Gastroesophageal sphincter (tissue), 4 donors: ENCODE measurements around the gene GATA6. TPM values are rescaled to one million over a fixed set of nuclear protein-coding genes. Genes with fewer than 3 reads are reported as not detected.

ENCODE experiments used
- ATAC-seq: fragments of 150-250 bp; one replicate; pipeline ENCODE4 v1.9.1; 2016; ENCODE audit warnings: mild to moderate bottlenecking, moderate library complexity
- H3K27ac ChIP-seq, 4 donors: fragments of 200-600 bp; sonication (generic) in 3 of 4; 1 replicate in 3 of 4; 2 replicates in 1 of 4; pipeline ENCODE4 v1.5.1; 2016 to 2019
- H3K27me3 ChIP-seq: fragments of 200-600 bp; sonication (generic); one replicate; pipeline ENCODE4 v1.5.1; 2019
- H3K36me3 ChIP-seq, 2 donors: fragments of 200-600 bp; sonication (generic); one replicate each; pipeline ENCODE4 v1.5.1; 2019; ENCODE audit warnings: control low read depth in 1 of 2
- H3K4me1 ChIP-seq, 3 donors: fragments of 200-600 bp; sonication (generic); 1 replicate in 2 of 3; 2 replicates in 1 of 3; pipeline ENCODE4 v1.5.1; 2016 to 2019; ENCODE audit warnings: control low read depth in 2 of 3
- H3K4me3 ChIP-seq, 2 donors: fragments of 200-600 bp; sonication (generic); one replicate each; pipeline ENCODE4 v1.5.1; 2019; ENCODE audit warnings: mild to moderate bottlenecking in 1 of 2, moderate library complexity in 1 of 2
- H3K9me3 ChIP-seq, 3 donors: fragments of 200-600 bp; sonication (generic); one replicate each; pipeline ENCODE4 v1.5.1; 2017 to 2019; ENCODE audit warnings: control low read depth in 2 of 3
- EP300 ChIP-seq: sonication (generic); formaldehyde crosslinking; IDR thresholded peaks from one replicate; pipeline ENCODE4 v1.6.1; 2017; ENCODE audit warnings: antibody characterized with exemption, mild to moderate bottlenecking
- POLR2A ChIP-seq, 2 donors: fragments of 450-650 bp; IDR thresholded peaks; one replicate each; pipeline ENCODE4 v1.6.1; 2017; ENCODE audit warnings: antibody characterized with exemption in 2 of 2, mild to moderate bottlenecking in 2 of 2, moderate library complexity in 1 of 2
- POLR2AphosphoS5 ChIP-seq: sonication (generic); formaldehyde crosslinking; IDR thresholded peaks from one replicate; pipeline ENCODE4 v1.6.1; 2017; ENCODE audit warnings: antibody characterized with exemption
- WGBS, 2 donors: methylation state at CpG; one replicate each; pipeline ENCODE4 v1.1.5; 2018; ENCODE audit warnings: low coverage in 1 of 2; 5-methylcytosine and 5-hydroxymethylcytosine counted together
- total RNA-seq, 4 donors: library from RNA; depleted of rRNA; stranded (reverse); fragments of >200 nt; gene quantifications; one replicate each; pipeline ENCODE4 v1.1.0, GENCODE V29; 2016
- TF ChIP-seq, protein P1 (sequence below), 4 experiments: fragments of 200-600 bp in 2 of 4; fragments of 450-650 bp in 2 of 4; sonication (generic) in 1 of 4; IDR thresholded peaks; one replicate each; pipeline ENCODE4 v1.5.1; 2017 to 2019; ENCODE audit warnings: antibody characterized with exemption in 4 of 4, mild to moderate bottlenecking in 2 of 4, moderate library complexity in 2 of 4

The GATA6 gene
- total RNA-seq, 4 donors from 2014 or later, result 7.5 to 12.4 (median 9.5) TPM

DNA sequence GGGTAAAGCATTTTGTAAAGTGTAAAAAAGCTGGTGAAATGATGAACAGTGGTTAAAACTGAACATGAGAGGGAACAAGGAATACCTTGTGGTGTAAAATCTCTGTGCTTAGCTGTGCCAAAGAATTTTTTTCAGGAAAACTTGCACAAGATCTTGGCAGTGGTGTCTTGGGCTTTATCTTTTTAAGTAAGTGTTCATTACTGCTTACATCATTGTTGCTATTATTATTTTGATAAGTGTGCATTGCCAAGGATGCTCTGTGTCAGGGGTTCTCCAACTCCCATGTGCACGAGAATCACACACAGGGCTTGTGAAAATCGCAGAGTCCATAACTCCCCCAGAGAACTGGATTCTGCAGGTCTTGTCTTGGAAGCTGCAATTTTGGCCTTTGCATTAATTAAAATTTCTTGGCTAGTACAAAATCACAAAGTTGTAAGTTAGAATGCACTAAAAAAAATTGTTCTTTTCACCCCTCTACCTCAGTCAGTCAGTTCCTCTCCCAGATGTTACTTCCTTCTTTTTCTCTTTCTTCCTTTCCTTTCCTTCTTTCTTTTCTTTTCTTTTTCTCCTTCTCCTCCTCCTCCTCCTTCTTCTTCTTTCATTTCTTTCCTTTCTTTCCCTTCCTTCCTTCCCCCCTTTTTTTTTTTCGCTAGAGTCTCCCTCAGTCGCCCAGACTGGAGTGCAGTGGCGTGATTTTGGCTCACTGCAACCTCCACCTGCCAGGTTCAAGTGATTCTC is 37.8 kb downstream of the GATA6 start:
- no peak overlapping the region for H3K4me3 ChIP-seq
- H3K27ac ChIP-seq, result no peak overlapping the region
- WGBS, 2 donors, result 70 to 86% methylated on average over 1 to 5 of the region's 5 CpGs
- H3K9me3 ChIP-seq, result no peaks in the 10 kb centered on the region
- ATAC-seq, result peak; percentile 76
- no peaks in the 10 kb centered on the region for H3K27me3 ChIP-seq
- H3K36me3 ChIP-seq, result no peaks in the 10 kb centered on the region
- TF ChIP-seq POLR2AphosphoS5 (no peak), POLR2A (IDR thresholded peaks at IDR 0.05) (no peak), EP300 (no peak)
- TF ChIP-seq, protein P1, sequence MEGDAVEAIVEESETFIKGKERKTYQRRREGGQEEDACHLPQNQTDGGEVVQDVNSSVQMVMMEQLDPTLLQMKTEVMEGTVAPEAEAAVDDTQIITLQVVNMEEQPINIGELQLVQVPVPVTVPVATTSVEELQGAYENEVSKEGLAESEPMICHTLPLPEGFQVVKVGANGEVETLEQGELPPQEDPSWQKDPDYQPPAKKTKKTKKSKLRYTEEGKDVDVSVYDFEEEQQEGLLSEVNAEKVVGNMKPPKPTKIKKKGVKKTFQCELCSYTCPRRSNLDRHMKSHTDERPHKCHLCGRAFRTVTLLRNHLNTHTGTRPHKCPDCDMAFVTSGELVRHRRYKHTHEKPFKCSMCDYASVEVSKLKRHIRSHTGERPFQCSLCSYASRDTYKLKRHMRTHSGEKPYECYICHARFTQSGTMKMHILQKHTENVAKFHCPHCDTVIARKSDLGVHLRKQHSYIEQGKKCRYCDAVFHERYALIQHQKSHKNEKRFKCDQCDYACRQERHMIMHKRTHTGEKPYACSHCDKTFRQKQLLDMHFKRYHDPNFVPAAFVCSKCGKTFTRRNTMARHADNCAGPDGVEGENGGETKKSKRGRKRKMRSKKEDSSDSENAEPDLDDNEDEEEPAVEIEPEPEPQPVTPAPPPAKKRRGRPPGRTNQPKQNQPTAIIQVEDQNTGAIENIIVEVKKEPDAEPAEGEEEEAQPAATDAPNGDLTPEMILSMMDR (IDR thresholded peaks at IDR 0.05), result no peak
- no peaks in the 10 kb centered on the region for H3K4me1 ChIP-seq

- no peak overlapping the region for H3K4me3 ChIP-seq
- no peak overlapping the region for H3K27ac ChIP-seq
- peaks cover 0 to 11% (median 0%) of the 10 kb centered on the region in 3 donors for H3K4me1 ChIP-seq
- no peak for TF ChIP-seq POLR2AphosphoS5
- TF ChIP-seq, protein P1 (IDR thresholded peaks at IDR 0.05), result no peak
- TF ChIP-seq EP300, result no peak
- TF ChIP-seq POLR2A (IDR thresholded peaks at IDR 0.05), result no peak
- H3K36me3 ChIP-seq, result no peaks in the 10 kb centered on the region
- no peak for ATAC-seq
- H3K27me3 ChIP-seq, result no peaks in the 10 kb centered on the region
- WGBS, 2 donors, result 72% methylated on average over 3 of the region's 4 CpGs; no CpG with 5 or more reads in 1 of the 2 donors
- H3K9me3 ChIP-seq, result no peaks in the 10 kb centered on the region
Measured at GRCh38 chr18:22210311-22210754, 40.9 kb downstream of the GATA6 start.

- TF ChIP-seq, protein P1 (IDR thresholded peaks at IDR 0.05), result no peak
- TF ChIP-seq POLR2AphosphoS5 (no peak), POLR2A (IDR thresholded peaks at IDR 0.05) (no peak), EP300 (no peak)
- no peak for ATAC-seq
- no peaks in the 10 kb centered on the region for H3K9me3 ChIP-seq
- H3K4me3 ChIP-seq, result no peak overlapping the region
- H3K27me3 ChIP-seq, result no peaks in the 10 kb centered on the region
- 41 to 100% methylated on average over 1 to 2 of the region's 2 CpGs for WGBS, 2 donors
- H3K27ac ChIP-seq, result no peak overlapping the region
- H3K4me1 ChIP-seq, result peaks cover 0 to 11% (median 0%) of the 10 kb centered on the region in 3 donors
- H3K36me3 ChIP-seq, result no peaks in the 10 kb centered on the region
Measured at GRCh38 chr18:22211657-22212056, 42.3 kb downstream of the GATA6 start.

GRCh38 chr18:22213333-22213973 is 44.1 kb downstream of the GATA6 start:
- Histone ChIP-seq H3K4me3 (no peak overlapping the region), H3K4me1 (peaks cover 0 to 11% (median 0%) of the 10 kb centered on the region in 3 donors), H3K27me3 (no peaks in the 10 kb centered on the region), H3K27ac (no peak overlapping the region), H3K9me3 (no peaks in the 10 kb centered on the region), H3K36me3 (no peaks in the 10 kb centered on the region)
- no peak for TF ChIP-seq POLR2AphosphoS5
- no peak for TF ChIP-seq POLR2A (IDR thresholded peaks at IDR 0.05)
- TF ChIP-seq EP300, result no peak
- TF ChIP-seq, protein P1 (IDR thresholded peaks at IDR 0.05), result no peak
- ATAC-seq, result no peak
- WGBS, 2 donors, result 31 to 83% methylated on average over 1 to 4 of the region's 6 CpGs
